PC-9 (cell line): ENCODE results near the gene ROS1. TPM values are rescaled to one million over a fixed set of nuclear protein-coding genes. Genes with fewer than 3 reads are reported as not detected.

Source experiments
- BruUV-seq: library from RNA; stranded (reverse); fragments of 400-500 nt; replicated peaks from 2 replicates; lab custom pipeline; 2021; lab: Mats Ljungman, UMichigan
- CTCF ChIA-PET: fragments of 300-600 bp; sonication (Branson Sonifier 250); formaldehyde crosslinking; loops from one replicate; lab custom pipeline; 2022; ENCODE audit warnings: antibody characterized with exemption; lab: Charles Lee
- POLR2A ChIA-PET: fragments of 300-600 bp; sonication (Branson Sonifier 250); formaldehyde crosslinking; loops from one replicate; lab custom pipeline; 2022; ENCODE audit warnings: antibody characterized with exemption; ENCODE audit not compliant: unreplicated experiment; lab: Charles Lee
- DNase-seq, 2 experiments: peaks; one replicate each; pipeline versions ENCODE4 v3.0.0 to v3.0.0-alpha.2; 2015 to 2022; ENCODE audit warnings: mixed read lengths in 1 of 2
- H2AFZ ChIP-seq: fragments of 200-600 bp; sonication (generic); 2 replicates; pipeline ENCODE4 v1.8.1; 2017; ENCODE audit warnings: antibody characterized with exemption
- H3F3A ChIP-seq: fragments of 200-600 bp; sonication (generic); 2 replicates; pipeline ENCODE4 v1.8.1; 2017; ENCODE audit warnings: antibody characterized with exemption, mild to moderate bottlenecking, low read depth; ENCODE audit not compliant: insufficient read depth
- H3K27ac ChIP-seq: fragments of 200-600 bp; sonication (generic); 2 replicates; pipeline ENCODE4 v1.6.1; 2016; ENCODE audit warnings: mixed run types
- H3K27me3 ChIP-seq: fragments of 200-600 bp; sonication (generic); 2 replicates; pipeline ENCODE4 v1.6.1; 2016; ENCODE audit warnings: low read depth, mixed run types; ENCODE audit not compliant: insufficient read depth
- H3K36me3 ChIP-seq: fragments of 200-600 bp; sonication (generic); 2 replicates; pipeline ENCODE4 v1.6.1; 2016; ENCODE audit warnings: low read depth, mixed run types
- H3K4me1 ChIP-seq: fragments of 200-600 bp; sonication (generic); replicated peaks from 2 replicates; pipeline ENCODE4 v1.6.1; 2016; ENCODE audit warnings: mixed run types; ENCODE audit not compliant: insufficient read depth
- H3K4me2 ChIP-seq: fragments of 200-600 bp; sonication (generic); 2 replicates; pipeline ENCODE4 v1.6.1; 2017; ENCODE audit warnings: mixed run types
- H3K4me3 ChIP-seq: fragments of 200-600 bp; sonication (generic); 2 replicates; pipeline ENCODE4 v1.6.1; 2016; ENCODE audit warnings: mixed run types
- H3K79me2 ChIP-seq: fragments of 200-600 bp; sonication (generic); 2 replicates; pipeline ENCODE4 v1.6.1; 2017; ENCODE audit warnings: low read depth, mixed run types
- H3K9me2 ChIP-seq: fragments of 200-600 bp; sonication (generic); 2 replicates; pipeline ENCODE4 v1.8.1; 2017; ENCODE audit warnings: mild to moderate bottlenecking; ENCODE audit not compliant: insufficient read depth
- H3K9me3 ChIP-seq: fragments of 200-600 bp; sonication (generic); 2 replicates; pipeline ENCODE4 v1.8.1; 2016; ENCODE audit warnings: low read depth; ENCODE audit not compliant: insufficient read depth
- H4K20me1 ChIP-seq: fragments of 200-600 bp; sonication (generic); 2 replicates; pipeline ENCODE4 v1.8.1; 2017; ENCODE audit not compliant: insufficient read depth
- EZH2 ChIP-seq: fragments of 200-600 bp; sonication (generic); IDR thresholded peaks from 2 replicates; pipeline ENCODE4 v1.8.0; 2017; ENCODE audit warnings: antibody characterized with exemption, low read depth
- intact Hi-C: fragments of 100-400 bp; cut with micrococcal nuclease; formaldehyde crosslinking; loops from one replicate; pipeline ENCODE4 v1.10.0; 2022; ENCODE audit not compliant: unreplicated experiment
- total RNA-seq: library from RNA; stranded (reverse); gene quantifications from 2 replicates; pipeline ENCODE4 v1.2.3, GENCODE V29; 2021
- TF ChIP-seq, protein P1 (sequence below): fragments of 200-600 bp; sonication (generic); conservative IDR thresholded peaks from 2 replicates; pipeline ENCODE4 v1.6.1; 2017; ENCODE audit warnings: mixed run types, antibody characterized with exemption, mild to moderate bottlenecking, moderate library complexity

ROS1 gene
- total RNA-seq, 1 experiment from 2014 or later: not detected

DNA sequence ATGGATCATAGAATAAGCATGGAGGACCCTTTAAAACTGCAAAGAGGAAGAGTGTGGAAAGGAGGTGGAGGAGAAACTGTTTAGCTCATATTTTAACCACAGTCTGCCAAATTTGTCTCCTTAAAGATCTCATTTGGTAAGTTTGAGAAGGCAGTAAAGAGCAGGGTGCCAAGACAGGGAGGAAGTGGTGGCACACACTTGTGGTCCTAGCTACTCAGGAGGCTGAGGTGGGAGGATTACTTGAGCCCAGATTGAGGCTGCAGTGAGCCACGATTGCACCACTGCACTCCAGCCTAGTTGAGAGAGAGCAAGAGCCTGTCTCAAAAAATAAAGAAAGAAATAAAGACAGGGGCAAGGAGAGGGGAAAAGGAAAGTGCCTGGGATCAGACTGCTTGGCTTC, 39.9 kb upstream of the ROS1 start:
- Histone ChIP-seq H3K4me1 (peaks cover 12% of the 10 kb centered on the region), H3K9me2 (no peaks in the 10 kb centered on the region), H3K4me2 (no peak overlapping the region), H3K4me3 (no peak overlapping the region), H3K36me3 (no peaks in the 10 kb centered on the region), H3K79me2 (no peaks in the 10 kb centered on the region), H4K20me1 (no peaks in the 10 kb centered on the region), H3K9me3 (peaks cover 6% of the 10 kb centered on the region; the same call in 1 of the 2 replicates), H2AFZ (no peak overlapping the region), H3K27me3 (no peaks in the 10 kb centered on the region), H3K27ac (no peak overlapping the region), H3F3A (0 out of 2 replicates have a peak, but pooled peaks cover 3% of the 10 kb centered on the region)
- TF ChIP-seq, protein P1, sequence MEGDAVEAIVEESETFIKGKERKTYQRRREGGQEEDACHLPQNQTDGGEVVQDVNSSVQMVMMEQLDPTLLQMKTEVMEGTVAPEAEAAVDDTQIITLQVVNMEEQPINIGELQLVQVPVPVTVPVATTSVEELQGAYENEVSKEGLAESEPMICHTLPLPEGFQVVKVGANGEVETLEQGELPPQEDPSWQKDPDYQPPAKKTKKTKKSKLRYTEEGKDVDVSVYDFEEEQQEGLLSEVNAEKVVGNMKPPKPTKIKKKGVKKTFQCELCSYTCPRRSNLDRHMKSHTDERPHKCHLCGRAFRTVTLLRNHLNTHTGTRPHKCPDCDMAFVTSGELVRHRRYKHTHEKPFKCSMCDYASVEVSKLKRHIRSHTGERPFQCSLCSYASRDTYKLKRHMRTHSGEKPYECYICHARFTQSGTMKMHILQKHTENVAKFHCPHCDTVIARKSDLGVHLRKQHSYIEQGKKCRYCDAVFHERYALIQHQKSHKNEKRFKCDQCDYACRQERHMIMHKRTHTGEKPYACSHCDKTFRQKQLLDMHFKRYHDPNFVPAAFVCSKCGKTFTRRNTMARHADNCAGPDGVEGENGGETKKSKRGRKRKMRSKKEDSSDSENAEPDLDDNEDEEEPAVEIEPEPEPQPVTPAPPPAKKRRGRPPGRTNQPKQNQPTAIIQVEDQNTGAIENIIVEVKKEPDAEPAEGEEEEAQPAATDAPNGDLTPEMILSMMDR: no peak
- no peak for TF ChIP-seq EZH2
- intact Hi-C loops: loop anchor here (2.0 kb wide), 2 partner anchors 17 to 49 kb away; partner anchors contain the start of gene DCBLD1
- ChIA-PET CTCF (no interaction called here), POLR2A (no interaction called here)
- BruUV-seq: no TSS peak
- no peak for DNase-seq

DNA sequence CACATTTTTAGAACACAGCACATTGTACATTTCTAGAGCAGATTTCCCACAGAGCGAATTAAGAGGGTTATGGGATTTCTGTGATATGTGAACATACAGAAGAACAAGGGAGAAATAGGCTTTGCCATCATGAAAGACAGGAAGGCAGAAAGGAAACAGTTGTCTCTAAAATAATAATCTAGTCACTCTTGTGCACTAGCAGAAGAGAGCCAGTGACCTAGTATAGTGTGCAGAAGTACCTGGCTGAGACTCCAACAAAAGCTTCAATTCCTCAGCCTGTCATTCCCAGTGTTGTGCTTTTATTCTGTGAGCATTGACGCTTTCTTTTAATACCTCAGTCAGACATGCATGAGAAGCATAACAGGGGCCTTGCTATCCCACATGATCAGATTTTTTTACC, 39.0 kb upstream of the ROS1 start:
- Histone ChIP-seq H2AFZ (no peak overlapping the region), H3K36me3 (no peaks in the 10 kb centered on the region), H3F3A (0 out of 2 replicates have a peak, but pooled peaks cover 3% of the 10 kb centered on the region), H3K4me2 (peak overlapping the region; percentile 46; the same call in 1 of the 2 replicates), H3K79me2 (no peaks in the 10 kb centered on the region), H3K4me1 (peaks cover 12% of the 10 kb centered on the region), H3K27ac (no peak overlapping the region), H4K20me1 (no peaks in the 10 kb centered on the region), H3K4me3 (no peak overlapping the region), H3K9me3 (peaks cover 6% of the 10 kb centered on the region; the same call in 1 of the 2 replicates), H3K9me2 (no peaks in the 10 kb centered on the region), H3K27me3 (no peaks in the 10 kb centered on the region)
- DNase-seq: no peak
- no TSS peak for BruUV-seq
- CTCF ChIA-PET: interaction anchor here (1.4 kb wide), 1 partner anchor 15 kb away, joined by 4 read pairs; no protein-coding TSS in a partner anchor
- TF ChIP-seq EZH2: no peak
- TF ChIP-seq, protein P1: no peak
- intact Hi-C loops: loop anchor here (2.0 kb wide), 2 partner anchors 18 to 50 kb away; partner anchors contain the start of gene DCBLD1
- POLR2A ChIA-PET: no interaction called here

DNA sequence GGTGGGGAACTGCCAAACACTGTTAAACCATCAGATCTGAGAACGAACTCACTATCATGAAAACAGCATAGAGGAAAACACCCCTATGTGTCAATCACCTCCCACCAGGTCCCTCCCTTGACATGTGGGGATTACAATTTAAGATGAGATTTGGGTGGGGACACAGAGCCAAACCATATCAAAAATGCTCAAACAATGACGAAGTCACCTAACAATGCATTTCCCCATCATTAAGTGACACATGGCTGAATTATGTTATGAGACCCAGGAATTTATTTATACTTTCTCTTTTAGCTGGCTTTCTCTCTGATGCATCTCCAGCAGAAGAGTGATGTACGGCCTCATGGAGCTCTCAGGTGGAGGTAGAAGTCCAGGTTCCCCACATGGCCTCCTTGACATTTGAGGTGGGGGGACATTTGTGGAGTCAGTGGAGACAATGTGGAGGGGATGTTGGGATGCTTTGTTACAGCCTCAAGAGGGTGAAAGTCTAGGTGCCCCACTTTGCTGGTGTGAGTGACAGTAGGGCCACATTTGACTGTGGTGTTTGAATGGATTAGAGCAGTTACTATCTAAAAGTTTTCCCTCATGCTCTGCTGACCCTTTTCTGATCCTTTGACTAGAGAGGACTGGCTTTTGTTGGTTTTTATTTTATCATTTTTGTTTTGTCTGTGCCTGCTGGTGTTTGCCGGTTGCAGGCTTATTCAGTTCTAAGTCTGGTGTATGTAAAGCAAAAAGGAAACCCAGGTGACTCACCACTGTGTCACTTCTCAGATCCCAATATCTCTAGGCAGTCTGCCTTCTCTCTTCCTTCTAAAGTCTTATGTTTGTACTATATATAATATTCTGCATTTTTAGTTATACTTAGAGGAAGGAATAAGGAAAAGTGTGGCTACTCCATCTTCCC, 38.3 kb upstream of the ROS1 start:
- Histone ChIP-seq H3K4me1 (peaks cover 19% of the 10 kb centered on the region), H3K79me2 (no peaks in the 10 kb centered on the region), H3K9me2 (no peaks in the 10 kb centered on the region), H3F3A (0 out of 2 replicates have a peak, but pooled peaks cover 3% of the 10 kb centered on the region), H3K9me3 (peaks cover 6% of the 10 kb centered on the region; the same call in 1 of the 2 replicates), H3K27me3 (no peaks in the 10 kb centered on the region), H3K4me3 (no peak overlapping the region), H4K20me1 (no peaks in the 10 kb centered on the region), H3K36me3 (no peaks in the 10 kb centered on the region), H2AFZ (no peak overlapping the region), H3K27ac (no peak overlapping the region), H3K4me2 (peak overlapping the region; percentile 46)
- TF ChIP-seq, protein P1: no peak
- no peak for TF ChIP-seq EZH2
- POLR2A ChIA-PET: interaction anchor here (0.5 kb wide), 1 partner anchor 583 kb away, joined by 4 read pairs; no protein-coding TSS in a partner anchor
- CTCF ChIA-PET: interaction anchor here (1.4 kb wide), 1 partner anchor 14 kb away, joined by 4 read pairs; no protein-coding TSS in a partner anchor
- TSS peak; percentile 59 for BruUV-seq
- DNase-seq: peak; percentile 12 to 66
- intact Hi-C loops: loop anchor here (2.0 kb wide), 2 partner anchors 19 to 51 kb away; partner anchors contain the start of gene DCBLD1
